Measurements from ENCODE around the gene DGKH. TPM values are rescaled to one million over a fixed set of nuclear protein-coding genes. Genes with fewer than 3 reads are reported as not detected.

Gene DGKH
- polyA plus RNA-seq, 2 donors: 1.9 to 2.7 TPM

- WGBS, 2 donors: 81 to 90% methylated on average over 5 of the region's 5 CpGs
- Histone ChIP-seq H3K4me3 (ENCODE audit: low read depth in 1 of 2, low read length in 2 of 2) (no peak overlapping the region), H3K27ac (ENCODE audit: low read depth in 2 of 2, low read length in 1 of 2) (no peak overlapping the region), H3K36me3 (ENCODE audit: control insufficient read depth in 2 of 2, insufficient read depth in 2 of 2, low read length in 1 of 2) (peaks cover 0 to 2% of the 10 kb centered on the region in 2 donors), H3K27me3 (ENCODE audit: control insufficient read depth in 1 of 2, insufficient read depth in 2 of 2, low read length in 2 of 2) (no peaks in the 10 kb centered on the region), H3K9me3 (ENCODE audit: control insufficient read depth in 2 of 2, insufficient read depth in 1 of 2, low read depth in 1 of 2, low read length in 1 of 2) (no peaks in the 10 kb centered on the region), H3K4me1 (ENCODE audit: control insufficient read depth in 2 of 2, insufficient read depth in 2 of 2, low read length in 1 of 2) (no peaks in the 10 kb centered on the region)
Measured at GRCh38 chr13:42211704-42212464, 163.4 kb downstream of the DGKH start.

- no peak overlapping the region for H3K4me3 ChIP-seq (ENCODE audit: low read depth in 1 of 2, low read length in 2 of 2)
- H3K27ac ChIP-seq (ENCODE audit: low read depth in 2 of 2, low read length in 1 of 2): no peak overlapping the region
- no peaks in the 10 kb centered on the region for H3K4me1 ChIP-seq (ENCODE audit: control insufficient read depth in 2 of 2, insufficient read depth in 2 of 2, low read length in 1 of 2)
- no peaks in the 10 kb centered on the region for H3K27me3 ChIP-seq (ENCODE audit: control insufficient read depth in 1 of 2, insufficient read depth in 2 of 2, low read length in 2 of 2)
- peaks cover 0 to 2% of the 10 kb centered on the region in 2 donors for H3K36me3 ChIP-seq (ENCODE audit: control insufficient read depth in 2 of 2, insufficient read depth in 2 of 2, low read length in 1 of 2)
- WGBS, 2 donors: 82% methylated on average over 4 of the region's 4 CpGs
- no peaks in the 10 kb centered on the region for H3K9me3 ChIP-seq (ENCODE audit: control insufficient read depth in 2 of 2, insufficient read depth in 1 of 2, low read depth in 1 of 2, low read length in 1 of 2)
Measured at GRCh38 chr13:42214446-42214845, 166.0 kb downstream of the DGKH start.

GRCh38 chr13:42215578-42216421 lies 167.4 kb downstream of the DGKH start:
- H3K27me3 ChIP-seq (ENCODE audit: control insufficient read depth in 1 of 2, insufficient read depth in 2 of 2, low read length in 2 of 2): no peaks in the 10 kb centered on the region
- H3K27ac ChIP-seq (ENCODE audit: low read depth in 2 of 2, low read length in 1 of 2): no peak overlapping the region
- WGBS, 2 donors: 68 to 71% methylated on average over 6 of the region's 6 CpGs

DNA sequence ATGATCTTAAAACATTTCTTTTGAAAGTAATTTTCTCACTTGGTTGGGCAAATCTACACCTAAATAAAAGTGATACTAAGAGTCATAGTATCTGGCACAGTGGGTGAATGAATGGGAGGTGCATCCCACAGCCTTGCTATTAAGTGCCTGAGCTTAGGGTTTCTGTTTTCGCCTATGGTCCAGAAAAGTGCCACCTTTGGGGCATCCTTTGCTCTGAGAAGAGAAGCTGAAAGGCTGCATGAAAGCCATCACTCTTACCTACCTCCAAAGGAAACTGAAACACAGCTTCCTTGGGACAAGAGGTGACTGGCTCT lies 167.9 kb downstream of the DGKH start:
- peaks cover 0 to 2% of the 10 kb centered on the region in 2 donors for H3K36me3 ChIP-seq (ENCODE audit: control insufficient read depth in 2 of 2, insufficient read depth in 2 of 2, low read length in 1 of 2)
- WGBS, 2 donors: 83 to 86% methylated on average over 1 of the region's 1 CpG
- H3K9me3 ChIP-seq (ENCODE audit: control insufficient read depth in 2 of 2, insufficient read depth in 1 of 2, low read depth in 1 of 2, low read length in 1 of 2): no peaks in the 10 kb centered on the region
- H3K27me3 ChIP-seq (ENCODE audit: control insufficient read depth in 1 of 2, insufficient read depth in 2 of 2, low read length in 2 of 2): no peaks in the 10 kb centered on the region
- no peaks in the 10 kb centered on the region for H3K4me1 ChIP-seq (ENCODE audit: control insufficient read depth in 2 of 2, insufficient read depth in 2 of 2, low read length in 1 of 2)
- no peak overlapping the region for H3K27ac ChIP-seq (ENCODE audit: low read depth in 2 of 2, low read length in 1 of 2)
- no peak overlapping the region for H3K4me3 ChIP-seq (ENCODE audit: low read depth in 1 of 2, low read length in 2 of 2)

More at GRCh38 chr13:42215578-42216421, 167.4 kb downstream of the DGKH start:
- Histone ChIP-seq H3K36me3 (ENCODE audit: control insufficient read depth in 2 of 2, insufficient read depth in 2 of 2, low read length in 1 of 2) (peaks cover 0 to 2% of the 10 kb centered on the region in 2 donors), H3K4me3 (ENCODE audit: low read depth in 1 of 2, low read length in 2 of 2) (no peak overlapping the region), H3K4me1 (ENCODE audit: control insufficient read depth in 2 of 2, insufficient read depth in 2 of 2, low read length in 1 of 2) (no peaks in the 10 kb centered on the region), H3K9me3 (ENCODE audit: control insufficient read depth in 2 of 2, insufficient read depth in 1 of 2, low read depth in 1 of 2, low read length in 1 of 2) (no peaks in the 10 kb centered on the region)

GRCh38 chr13:42218576-42218975 lies 170.1 kb downstream of the DGKH start:
- H3K27me3 ChIP-seq (ENCODE audit: control insufficient read depth in 1 of 2, insufficient read depth in 2 of 2, low read length in 2 of 2): no peaks in the 10 kb centered on the region
- no peak overlapping the region for H3K4me3 ChIP-seq (ENCODE audit: low read depth in 1 of 2, low read length in 2 of 2)
- 57 to 75% methylated on average over 3 of the region's 3 CpGs for WGBS, 2 donors
- peaks cover 2% of the 10 kb centered on the region in 2 donors for H3K36me3 ChIP-seq (ENCODE audit: control insufficient read depth in 2 of 2, insufficient read depth in 2 of 2, low read length in 1 of 2)
- H3K9me3 ChIP-seq (ENCODE audit: control insufficient read depth in 2 of 2, insufficient read depth in 1 of 2, low read depth in 1 of 2, low read length in 1 of 2): no peaks in the 10 kb centered on the region
- H3K4me1 ChIP-seq (ENCODE audit: control insufficient read depth in 2 of 2, insufficient read depth in 2 of 2, low read length in 1 of 2): no peaks in the 10 kb centered on the region
- no peak overlapping the region for H3K27ac ChIP-seq (ENCODE audit: low read depth in 2 of 2, low read length in 1 of 2)

DNA sequence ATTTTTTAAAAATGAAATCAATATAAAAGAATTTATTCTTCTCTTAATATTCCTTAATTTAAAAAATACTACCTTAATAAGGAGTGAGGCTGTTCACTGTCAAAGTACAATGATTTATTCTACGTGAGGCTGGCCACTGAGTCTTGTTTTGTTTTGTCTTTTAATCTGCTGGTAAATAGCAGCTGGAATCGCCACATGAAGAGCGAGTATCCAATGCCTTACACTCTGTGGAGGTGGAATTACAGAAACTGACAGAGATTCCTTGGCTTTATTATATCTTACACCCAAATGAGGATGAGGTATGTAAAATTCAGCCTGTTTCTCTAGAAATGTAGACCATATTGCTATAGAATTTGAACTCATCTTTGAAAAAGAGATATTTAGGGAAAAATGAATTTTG lies 170.6 kb downstream of the DGKH start:
- no peaks in the 10 kb centered on the region for H3K9me3 ChIP-seq (ENCODE audit: control insufficient read depth in 2 of 2, insufficient read depth in 1 of 2, low read depth in 1 of 2, low read length in 1 of 2)
- no peaks in the 10 kb centered on the region for H3K4me1 ChIP-seq (ENCODE audit: control insufficient read depth in 2 of 2, insufficient read depth in 2 of 2, low read length in 1 of 2)
- peaks cover 2 to 3% of the 10 kb centered on the region in 2 donors for H3K36me3 ChIP-seq (ENCODE audit: control insufficient read depth in 2 of 2, insufficient read depth in 2 of 2, low read length in 1 of 2)
- H3K27ac ChIP-seq (ENCODE audit: low read depth in 2 of 2, low read length in 1 of 2): no peak overlapping the region
- no peaks in the 10 kb centered on the region for H3K27me3 ChIP-seq (ENCODE audit: control insufficient read depth in 1 of 2, insufficient read depth in 2 of 2, low read length in 2 of 2)
- 80% methylated on average over 3 of the region's 3 CpGs for WGBS, 2 donors
- H3K4me3 ChIP-seq (ENCODE audit: low read depth in 1 of 2, low read length in 2 of 2): no peak overlapping the region

- Histone ChIP-seq H3K4me3 (ENCODE audit: low read depth in 1 of 2, low read length in 2 of 2) (no peak overlapping the region), H3K27me3 (ENCODE audit: control insufficient read depth in 1 of 2, insufficient read depth in 2 of 2, low read length in 2 of 2) (no peaks in the 10 kb centered on the region), H3K9me3 (ENCODE audit: control insufficient read depth in 2 of 2, insufficient read depth in 1 of 2, low read depth in 1 of 2, low read length in 1 of 2) (no peaks in the 10 kb centered on the region), H3K36me3 (ENCODE audit: control insufficient read depth in 2 of 2, insufficient read depth in 2 of 2, low read length in 1 of 2) (peaks cover 2 to 4% of the 10 kb centered on the region in 2 donors), H3K4me1 (ENCODE audit: control insufficient read depth in 2 of 2, insufficient read depth in 2 of 2, low read length in 1 of 2) (no peaks in the 10 kb centered on the region), H3K27ac (ENCODE audit: low read depth in 2 of 2, low read length in 1 of 2) (no peak overlapping the region)
- WGBS, 2 donors: 96 to 97% methylated on average over 1 of the region's 1 CpG
Measured at GRCh38 chr13:42219876-42220275, 171.4 kb downstream of the DGKH start.

DNA sequence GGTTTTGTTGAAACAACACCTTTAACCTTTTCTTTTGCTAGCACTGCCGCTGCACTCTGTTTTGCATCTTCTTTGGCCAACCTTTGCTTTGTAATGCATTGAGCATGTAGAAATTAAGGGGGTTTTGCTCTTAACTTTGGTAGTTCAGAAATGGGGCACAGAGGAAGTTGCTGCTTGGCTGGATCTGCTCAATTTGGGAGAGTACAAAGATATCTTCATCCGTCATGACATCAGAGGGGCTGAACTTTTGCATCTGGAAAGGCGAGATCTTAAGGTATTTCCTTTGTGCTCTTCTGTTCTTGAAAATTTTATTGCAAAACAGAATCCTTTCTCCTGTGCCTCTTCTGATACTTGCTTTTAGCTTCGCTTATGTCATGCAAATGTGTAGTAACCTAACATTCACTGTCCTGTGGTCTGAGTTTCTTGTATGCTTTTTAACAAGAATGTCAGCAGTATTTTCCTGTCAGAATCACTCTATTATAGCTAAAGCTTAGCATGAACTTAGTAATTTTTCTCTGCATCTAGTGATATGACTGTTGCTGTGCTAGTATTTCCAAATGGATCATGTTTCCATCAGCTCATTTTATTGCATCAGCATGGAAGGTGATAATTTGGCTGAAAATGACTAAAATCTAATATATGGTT lies 172.8 kb downstream of the DGKH start:
- Histone ChIP-seq H3K9me3 (ENCODE audit: control insufficient read depth in 2 of 2, insufficient read depth in 1 of 2, low read depth in 1 of 2, low read length in 1 of 2) (no peaks in the 10 kb centered on the region), H3K27me3 (ENCODE audit: control insufficient read depth in 1 of 2, insufficient read depth in 2 of 2, low read length in 2 of 2) (no peaks in the 10 kb centered on the region), H3K36me3 (ENCODE audit: control insufficient read depth in 2 of 2, insufficient read depth in 2 of 2, low read length in 1 of 2) (peaks cover 2 to 4% of the 10 kb centered on the region in 2 donors), H3K4me3 (ENCODE audit: low read depth in 1 of 2, low read length in 2 of 2) (no peak overlapping the region), H3K4me1 (ENCODE audit: control insufficient read depth in 2 of 2, insufficient read depth in 2 of 2, low read length in 1 of 2) (no peaks in the 10 kb centered on the region), H3K27ac (ENCODE audit: low read depth in 2 of 2, low read length in 1 of 2) (no peak overlapping the region)
- 94 to 95% methylated on average over 4 of the region's 4 CpGs for whole genome bisulfite sequencing, 2 donors

DNA sequence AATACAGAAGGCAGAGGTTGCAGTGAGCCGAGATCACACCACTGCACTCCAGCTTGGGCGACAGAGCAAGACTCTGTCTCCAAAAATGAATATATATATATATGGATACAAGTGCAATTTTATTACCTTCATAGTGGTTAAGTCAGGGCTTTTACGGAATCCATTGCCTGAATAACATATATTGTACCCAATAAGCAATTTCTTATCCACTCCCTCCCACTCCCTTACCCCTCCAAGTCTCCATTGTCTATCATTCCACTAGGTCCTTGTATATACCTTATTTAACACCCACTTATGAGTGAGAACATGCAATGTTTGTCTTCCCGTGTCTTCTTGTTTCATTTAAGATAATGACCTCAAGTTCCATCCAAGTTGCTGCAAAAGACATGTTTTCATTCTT lies 175.2 kb downstream of the DGKH start:
- Histone ChIP-seq H3K27me3 (ENCODE audit: control insufficient read depth in 1 of 2, insufficient read depth in 2 of 2, low read length in 2 of 2) (no peaks in the 10 kb centered on the region), H3K4me3 (ENCODE audit: low read depth in 1 of 2, low read length in 2 of 2) (no peak overlapping the region), H3K36me3 (ENCODE audit: control insufficient read depth in 2 of 2, insufficient read depth in 2 of 2, low read length in 1 of 2) (peaks cover 2 to 4% of the 10 kb centered on the region in 2 donors), H3K9me3 (ENCODE audit: control insufficient read depth in 2 of 2, insufficient read depth in 1 of 2, low read depth in 1 of 2, low read length in 1 of 2) (no peaks in the 10 kb centered on the region), H3K27ac (ENCODE audit: low read depth in 2 of 2, low read length in 1 of 2) (no peak overlapping the region), H3K4me1 (ENCODE audit: control insufficient read depth in 2 of 2, insufficient read depth in 2 of 2, low read length in 1 of 2) (no peaks in the 10 kb centered on the region)
- 93 to 99% methylated on average over 4 of the region's 4 CpGs for WGBS, 2 donors
